SKM-1 (cell line): ENCODE measurements around the gene DNAJC15.
"Not testable (repeated sequence)": the region's sequence is repeated elsewhere in the genome, so short reads cannot be mapped to it uniquely, and the experiment has no call there.

Source experiments
- DNase-seq: peaks from one replicate; lab custom pipeline; 2025; ENCODE audit not compliant: unreplicated experiment; lab: John Stamatoyannopoulos, UW

DNAJC15 gene

GRCh38 chr13:43023289-43023963 is at the start of gene DNAJC15:
DNAJC15 (plus strand) TSS chr13:43023586; CDS start chr13:43023627, 41 bp downstream.
- no peak for DNase-seq

GRCh38 chr13:42976066-42976465 is 47.3 kb upstream of the DNAJC15 start:
- no peak for DNase-seq

GRCh38 chr13:42977219-42977659 is 46.1 kb upstream of the DNAJC15 start:
- no peak for DNase-seq

GRCh38 chr13:42981317-42981716 is 42.1 kb upstream of the DNAJC15 start:
- no peak for DNase-seq

GRCh38 chr13:42981853-42982252 is 41.5 kb upstream of the DNAJC15 start:
- no peak for DNase-seq

- DNase-seq: no peak
Measured at GRCh38 chr13:42984026-42984425, 39.4 kb upstream of the DNAJC15 start.

- DNase-seq: no peak
Measured at GRCh38 chr13:42984691-42985090, 38.7 kb upstream of the DNAJC15 start.

GRCh38 chr13:42985312-42986175 is 37.8 kb upstream of the DNAJC15 start:
- DNase-seq: no peak

- DNase-seq: no peak
Measured at GRCh38 chr13:42986176-42986574, 37.2 kb upstream of the DNAJC15 start.

GRCh38 chr13:42990291-42991232 is 32.8 kb upstream of the DNAJC15 start:
- no peak for DNase-seq

- not testable (repeated sequence) for DNase-seq
Measured at GRCh38 chr13:42991233-42991897, 32.0 kb upstream of the DNAJC15 start.

- no peak for DNase-seq
Measured at GRCh38 chr13:42991898-42992763, 31.3 kb upstream of the DNAJC15 start, which contains the start of gene EPSTI1. EPSTI1 (minus strand) TSS chr13:42992241; CDS start chr13:42992165, 76 bp downstream.

GRCh38 chr13:42992764-42993122 is 30.6 kb upstream of the DNAJC15 start:
- DNase-seq: no peak

- DNase-seq: no peak
Measured at GRCh38 chr13:42994878-42995277, 28.5 kb upstream of the DNAJC15 start.

- DNase-seq: no peak
Measured at GRCh38 chr13:42996584-42996983, 26.8 kb upstream of the DNAJC15 start.

GRCh38 chr13:42997381-42997780 is 26.0 kb upstream of the DNAJC15 start:
- DNase-seq: no peak

GRCh38 chr13:42999491-42999890 is 23.9 kb upstream of the DNAJC15 start:
- DNase-seq: no peak

GRCh38 chr13:43000676-43001075 is 22.7 kb upstream of the DNAJC15 start:
- no peak for DNase-seq

- no peak for DNase-seq
Measured at GRCh38 chr13:43002021-43002420, 21.4 kb upstream of the DNAJC15 start.

- no peak for DNase-seq
Measured at GRCh38 chr13:43003010-43003409, 20.4 kb upstream of the DNAJC15 start.
